PFSK-1 (cell line): Measurements from ENCODE around the gene SORD.

Experiments used
- POLR2AphosphoS5 ChIP-seq: IDR thresholded peaks from 2 replicates; pipeline ENCODE4 v1.6.1; 2012; ENCODE audit warnings: low read depth, mild to moderate bottlenecking, control low read depth, low read length, moderate library complexity
- REST ChIP-seq, 2 experiments: IDR thresholded peaks; 2 replicates each; pipeline versions ENCODE4 v1.6.1 to v1.8.0; 2011 to 2012; ENCODE audit warnings: low read depth in 2 of 2, low read length in 2 of 2, control low read depth in 1 of 2, inconsistent platforms in 1 of 2, mild to moderate bottlenecking in 1 of 2, moderate library complexity in 1 of 2; ENCODE audit not compliant: insufficient read depth in 1 of 2
- SIN3A ChIP-seq: IDR thresholded peaks from 2 replicates; pipeline ENCODE4 v1.6.1; 2012; ENCODE audit warnings: mild to moderate bottlenecking, low read length, moderate library complexity, borderline replicate concordance; ENCODE audit not compliant: insufficient read depth
- TAF1 ChIP-seq: IDR thresholded peaks from 2 replicates; pipeline ENCODE4 v1.6.1; 2012; ENCODE audit warnings: low read length, control low read depth, borderline replicate concordance; ENCODE audit not compliant: insufficient read depth

DNA sequence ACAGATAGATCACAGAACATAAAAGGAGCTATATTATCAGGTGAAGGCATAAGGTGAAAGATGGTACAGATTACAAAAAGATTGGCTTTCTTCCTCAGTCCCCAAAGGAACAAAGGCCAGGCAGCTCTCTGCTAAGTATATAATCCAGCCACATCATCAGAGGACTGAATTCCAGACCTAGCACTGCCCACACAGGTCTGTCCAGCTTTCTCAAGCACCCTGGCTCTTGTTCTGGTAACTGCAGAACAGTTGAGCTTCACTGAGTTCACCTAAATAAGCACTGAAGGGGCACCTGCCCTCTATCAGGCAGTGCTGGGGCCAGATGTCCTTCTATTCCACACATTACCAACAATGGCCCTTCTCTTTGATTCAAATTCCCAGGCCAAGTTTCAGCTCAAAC, 100.4 kb downstream of the SORD start:
- TF ChIP-seq REST (IDR thresholded peaks at IDR 0.05; ENCODE audit: insufficient read depth in 1 of 2, low read depth in 2 of 2, low read length in 2 of 2) (no peak), POLR2AphosphoS5 (no peak), TAF1 (no peak), SIN3A (no peak)
